NT2/D1 (cell line): Measurements from ENCODE around the gene MINK1.

Experiments used
- SUZ12 ChIP-seq: IDR thresholded peaks from 2 replicates; pipeline ENCODE4 v1.6.1; 2011; ENCODE audit not compliant: insufficient read length, insufficient read depth; ENCODE audit errors: extremely low read depth
- ZNF274 ChIP-seq: IDR thresholded peaks from 2 replicates; pipeline ENCODE4 v1.6.1; 2011; ENCODE audit warnings: mild to moderate bottlenecking, low read depth, low read length

GRCh38 chr17:4795168-4795567, 38.0 kb upstream of the MINK1 start:
- TF ChIP-seq ZNF274 = no peak
- TF ChIP-seq SUZ12 = no peak
